ENCODE measurements around the gene LGALS4. TPM values are rescaled to one million over a fixed set of nuclear protein-coding genes. Genes with fewer than 3 reads are reported as not detected.
"Not testable (repeated sequence)": the region's sequence is repeated elsewhere in the genome, so short reads cannot be mapped to it uniquely, and the experiment has no call there.

The LGALS4 gene
- total RNA-seq, 2 donors from 2014 or later, result 0.59 to 0.66 TPM

- H3K9me3 Mint-ChIP-seq, result peaks cover 0 to 4% of the 10 kb centered on the region in 2 donors
- ATAC-seq (peak; percentile 26 to 37), DNase-seq (ENCODE audit: low spot score in 2 of 2) (peak in 1 of 2 donors; percentile 54)
- no peaks in the 10 kb centered on the region for H3K36me3 Mint-ChIP-seq
- no peak overlapping the region for H3K27ac Mint-ChIP-seq
These were observed 20.3 kb downstream of the LGALS4 start for GRCh38 chr19:38792250-38793111.

- H3K9me3 Mint-ChIP-seq; H3K27ac Mint-ChIP-seq; H3K36me3 Mint-ChIP-seq; DNase-seq (ENCODE audit: low spot score in 2 of 2): not testable (repeated sequence)
- peak; percentile 95 to 96 for ATAC-seq
These were observed 21.2 kb downstream of the LGALS4 start for GRCh38 chr19:38791451-38792064.

GRCh38 chr19:38790507-38791403 lies 22.0 kb downstream of the LGALS4 start:
- not testable (repeated sequence) for DNase-seq (ENCODE audit: low spot score in 2 of 2); H3K9me3 Mint-ChIP-seq; H3K36me3 Mint-ChIP-seq; H3K27ac Mint-ChIP-seq; ATAC-seq

- no peak for ATAC-seq
- no peaks in the 10 kb centered on the region for H3K9me3 Mint-ChIP-seq
- no peaks in the 10 kb centered on the region for H3K36me3 Mint-ChIP-seq
- no peak for DNase-seq (ENCODE audit: low spot score in 2 of 2)
- H3K27ac Mint-ChIP-seq, result no peak within 1 kb of the TSS
These were observed 24.1 kb downstream of the LGALS4 start, which contains the start of gene LGALS7B for GRCh38 chr19:38788478-38789243. Gene LGALS7B (plus strand): TSS chr19:38789200. CDS start chr19:38789227, 27 bp downstream.

- H3K36me3 Mint-ChIP-seq, result no peaks in the 10 kb centered on the region
- peak overlapping the region in 1 of 2 donors; percentile 61 for H3K27ac Mint-ChIP-seq
- ATAC-seq (no peak), DNase-seq (ENCODE audit: low spot score in 2 of 2) (no peak)
- H3K9me3 Mint-ChIP-seq, result no peaks in the 10 kb centered on the region
These were observed 26.0 kb downstream of the LGALS4 start for GRCh38 chr19:38786572-38787265.

GRCh38 chr19:38786061-38786460 lies 26.7 kb downstream of the LGALS4 start:
- not testable (repeated sequence) for H3K9me3 Mint-ChIP-seq; DNase-seq (ENCODE audit: low spot score in 2 of 2); H3K36me3 Mint-ChIP-seq; ATAC-seq
- peak overlapping the region in 1 of 2 donors; percentile 61 for H3K27ac Mint-ChIP-seq

GRCh38 chr19:38785187-38785699 lies 27.5 kb downstream of the LGALS4 start:
- no peak for ATAC-seq
- H3K36me3 Mint-ChIP-seq, result no peaks in the 10 kb centered on the region
- H3K27ac Mint-ChIP-seq, result no peak overlapping the region
- no peaks in the 10 kb centered on the region for H3K9me3 Mint-ChIP-seq
- DNase-seq (ENCODE audit: low spot score in 2 of 2), result no peak

GRCh38 chr19:38784224-38784623 lies 28.5 kb downstream of the LGALS4 start:
- DNase-seq (ENCODE audit: low spot score in 2 of 2), result no peak
- H3K9me3 Mint-ChIP-seq, result no peaks in the 10 kb centered on the region
- no peak for ATAC-seq
- H3K36me3 Mint-ChIP-seq, result no peaks in the 10 kb centered on the region
- no peak overlapping the region for H3K27ac Mint-ChIP-seq

GRCh38 chr19:38782212-38782611 lies 30.5 kb downstream of the LGALS4 start:
- H3K36me3 Mint-ChIP-seq; H3K27ac Mint-ChIP-seq; ATAC-seq; H3K9me3 Mint-ChIP-seq; DNase-seq (ENCODE audit: low spot score in 2 of 2): not testable (repeated sequence)

- Mint-ChIP-seq H3K27ac (no peak overlapping the region), H3K36me3 (no peaks in the 10 kb centered on the region), H3K9me3 (no peaks in the 10 kb centered on the region)
- DNase-seq (ENCODE audit: low spot score in 2 of 2), result no peak
- no peak for ATAC-seq
These were observed 31.7 kb downstream of the LGALS4 start for GRCh38 chr19:38781058-38781457.

GRCh38 chr19:38780443-38780842 lies 32.3 kb downstream of the LGALS4 start:
- no peak for DNase-seq (ENCODE audit: low spot score in 2 of 2)
- Mint-ChIP-seq H3K9me3 (no peaks in the 10 kb centered on the region), H3K36me3 (no peaks in the 10 kb centered on the region), H3K27ac (no peak overlapping the region)
- ATAC-seq, result no peak

GRCh38 chr19:38778733-38779132 lies 34.0 kb downstream of the LGALS4 start:
- Mint-ChIP-seq H3K36me3 (no peaks in the 10 kb centered on the region), H3K27ac (peak overlapping the region in 1 of 2 donors; percentile 15), H3K9me3 (no peaks in the 10 kb centered on the region)
- ATAC-seq (no peak), DNase-seq (ENCODE audit: low spot score in 2 of 2) (no peak)

GRCh38 chr19:38774181-38774950 lies 38.4 kb downstream of the LGALS4 start:
- Mint-ChIP-seq H3K36me3 (no peaks in the 10 kb centered on the region), H3K27ac (peak overlapping the region in 1 of 2 donors; percentile 22), H3K9me3 (no peaks in the 10 kb centered on the region)
- DNase-seq (ENCODE audit: low spot score in 2 of 2) (no peak), ATAC-seq (no peak)

- no peak for ATAC-seq
- no peaks in the 10 kb centered on the region for H3K36me3 Mint-ChIP-seq
- no peaks in the 10 kb centered on the region for H3K9me3 Mint-ChIP-seq
- no peak for DNase-seq (ENCODE audit: low spot score in 2 of 2)
- H3K27ac Mint-ChIP-seq, result peak within 1 kb of the TSS in 1 of 2 donors; percentile 22
These were observed 39.1 kb downstream of the LGALS4 start, which contains the start of gene LGALS7 for GRCh38 chr19:38773469-38774177. Gene LGALS7 (minus strand): TSS chr19:38773517. CDS start chr19:38773492, 25 bp downstream.
